Measurements from ENCODE around the gene RASL12. TPM values are rescaled to one million over a fixed set of nuclear protein-coding genes. Genes with fewer than 3 reads are reported as not detected.

RASL12 gene
- total and polyA plus RNA-seq, 2 experiments from 2014 or later = 4.6 to 6.4 TPM

DNA sequence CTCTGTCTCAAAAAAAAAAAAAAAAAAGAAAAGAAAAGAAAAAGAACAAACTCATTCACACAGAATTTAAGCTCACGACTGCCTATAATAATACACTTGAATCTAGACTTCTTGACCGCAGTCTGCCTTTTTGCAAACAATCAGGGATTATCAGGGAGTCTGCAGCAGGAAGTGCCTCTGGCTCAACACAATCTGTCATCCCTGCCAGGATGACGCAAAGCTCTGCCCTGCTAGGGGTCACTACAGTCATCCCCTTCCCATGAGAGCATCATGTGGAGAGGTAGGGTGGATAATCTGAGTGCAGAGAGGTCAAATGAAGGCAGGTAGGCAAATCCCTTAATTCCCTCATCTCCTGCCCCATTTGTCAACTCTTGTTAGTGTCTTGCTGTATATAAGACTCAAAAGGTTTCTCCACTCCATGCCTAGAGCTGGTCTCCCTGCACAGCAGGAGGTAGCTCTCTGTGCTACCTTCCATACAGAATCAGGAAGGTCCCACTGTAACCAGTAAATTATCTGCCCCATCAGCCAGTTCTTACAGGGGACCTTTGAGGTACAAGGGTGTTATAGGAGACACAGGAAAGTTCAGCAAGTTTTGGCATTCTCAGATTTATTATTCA is 43.0 kb upstream of the RASL12 start:
- WGBS (ENCODE audit: low lambda C conversion rate, missing lambda C conversion rate) = 58% methylated on average over 3 of the region's 3 CpGs
- Histone ChIP-seq H2AFZ (no peak overlapping the region), H3K4me3 (no peak overlapping the region), H3K4me1 (ENCODE audit: insufficient read depth) (no peaks in the 10 kb centered on the region), H3K4me2 (no peak overlapping the region), H4K20me1 (ENCODE audit: insufficient read depth, poor library complexity, severe bottlenecking) (no peaks in the 10 kb centered on the region), H3K36me3 (replicated peaks; ENCODE audit: insufficient read depth, low read depth) (no peaks in the 10 kb centered on the region), H3K27me3 (no peaks in the 10 kb centered on the region), H3K9me3 (ENCODE audit: low read depth) (no peaks in the 10 kb centered on the region), H3K9me2 (replicated peaks; ENCODE audit: insufficient read depth) (no peaks in the 10 kb centered on the region), H3K27ac (no peak overlapping the region), H3K79me2 (no peaks in the 10 kb centered on the region)
- TF ChIP-seq, protein P1, sequence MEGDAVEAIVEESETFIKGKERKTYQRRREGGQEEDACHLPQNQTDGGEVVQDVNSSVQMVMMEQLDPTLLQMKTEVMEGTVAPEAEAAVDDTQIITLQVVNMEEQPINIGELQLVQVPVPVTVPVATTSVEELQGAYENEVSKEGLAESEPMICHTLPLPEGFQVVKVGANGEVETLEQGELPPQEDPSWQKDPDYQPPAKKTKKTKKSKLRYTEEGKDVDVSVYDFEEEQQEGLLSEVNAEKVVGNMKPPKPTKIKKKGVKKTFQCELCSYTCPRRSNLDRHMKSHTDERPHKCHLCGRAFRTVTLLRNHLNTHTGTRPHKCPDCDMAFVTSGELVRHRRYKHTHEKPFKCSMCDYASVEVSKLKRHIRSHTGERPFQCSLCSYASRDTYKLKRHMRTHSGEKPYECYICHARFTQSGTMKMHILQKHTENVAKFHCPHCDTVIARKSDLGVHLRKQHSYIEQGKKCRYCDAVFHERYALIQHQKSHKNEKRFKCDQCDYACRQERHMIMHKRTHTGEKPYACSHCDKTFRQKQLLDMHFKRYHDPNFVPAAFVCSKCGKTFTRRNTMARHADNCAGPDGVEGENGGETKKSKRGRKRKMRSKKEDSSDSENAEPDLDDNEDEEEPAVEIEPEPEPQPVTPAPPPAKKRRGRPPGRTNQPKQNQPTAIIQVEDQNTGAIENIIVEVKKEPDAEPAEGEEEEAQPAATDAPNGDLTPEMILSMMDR (IDR thresholded peaks at IDR 0.05; ENCODE audit: poor library complexity) = no peak
- no peak for TF ChIP-seq EZH2 (IDR thresholded peaks at IDR 0.05; ENCODE audit: borderline replicate concordance)
- no peak for DNase-seq (ENCODE audit: low spot score)

GRCh38 chr15:65106011-65106590 is 38.3 kb upstream of the RASL12 start:
- Histone ChIP-seq H3K9me3 (ENCODE audit: low read depth) (no peaks in the 10 kb centered on the region), H3K4me3 (no peak overlapping the region), H3K4me1 (ENCODE audit: insufficient read depth) (no peaks in the 10 kb centered on the region), H3K79me2 (no peaks in the 10 kb centered on the region), H3K27me3 (no peaks in the 10 kb centered on the region), H3K36me3 (replicated peaks; ENCODE audit: insufficient read depth, low read depth) (no peaks in the 10 kb centered on the region), H2AFZ (no peak overlapping the region), H4K20me1 (ENCODE audit: insufficient read depth, poor library complexity, severe bottlenecking) (no peaks in the 10 kb centered on the region), H3K9me2 (replicated peaks; ENCODE audit: insufficient read depth) (no peaks in the 10 kb centered on the region), H3K4me2 (no peak overlapping the region), H3K27ac (no peak overlapping the region)
- TF ChIP-seq, protein P1 (IDR thresholded peaks at IDR 0.05; ENCODE audit: poor library complexity) = no peak
- no peak for TF ChIP-seq EZH2phosphoT487 (IDR thresholded peaks at IDR 0.05; ENCODE audit: low read depth, severe bottlenecking, unreplicated experiment)
- no peak for TF ChIP-seq EZH2 (IDR thresholded peaks at IDR 0.05; ENCODE audit: borderline replicate concordance)
- WGBS (ENCODE audit: low lambda C conversion rate, missing lambda C conversion rate) = 91% methylated on average over 6 of the region's 6 CpGs
- no peak for DNase-seq (ENCODE audit: low spot score)

GRCh38 chr15:65105038-65105437 is 37.2 kb upstream of the RASL12 start:
- H3K9me3 ChIP-seq (ENCODE audit: low read depth) = no peaks in the 10 kb centered on the region
- no peaks in the 10 kb centered on the region for H3K27me3 ChIP-seq
- DNase-seq (ENCODE audit: low spot score) = no peak
- H3K4me2 ChIP-seq = no peak overlapping the region
- H3K36me3 ChIP-seq (replicated peaks; ENCODE audit: insufficient read depth, low read depth) = no peaks in the 10 kb centered on the region
- no peaks in the 10 kb centered on the region for H3K79me2 ChIP-seq
- TF ChIP-seq, protein P1 (IDR thresholded peaks at IDR 0.05; ENCODE audit: poor library complexity) = no peak
- TF ChIP-seq EZH2phosphoT487 (IDR thresholded peaks at IDR 0.05; ENCODE audit: low read depth, severe bottlenecking, unreplicated experiment) (no peak), EZH2 (IDR thresholded peaks at IDR 0.05; ENCODE audit: borderline replicate concordance) (no peak)
- H3K4me1 ChIP-seq (ENCODE audit: insufficient read depth) = no peaks in the 10 kb centered on the region
- H3K9me2 ChIP-seq (replicated peaks; ENCODE audit: insufficient read depth) = no peaks in the 10 kb centered on the region
- H2AFZ ChIP-seq = no peak overlapping the region
- H3K4me3 ChIP-seq = no peak overlapping the region
- no peak overlapping the region for H3K27ac ChIP-seq
- 93% methylated on average over 5 of the region's 5 CpGs for WGBS (ENCODE audit: low lambda C conversion rate, missing lambda C conversion rate)
- no peaks in the 10 kb centered on the region for H4K20me1 ChIP-seq (ENCODE audit: insufficient read depth, poor library complexity, severe bottlenecking)
